Measurements from ENCODE around the gene SGIP1. TPM values are rescaled to one million over a fixed set of nuclear protein-coding genes. Genes with fewer than 3 reads are reported as not detected.

SGIP1 gene
- total and polyA plus RNA-seq, 2 experiments from 2014 or later: 3.1 to 20.2 TPM

DNA sequence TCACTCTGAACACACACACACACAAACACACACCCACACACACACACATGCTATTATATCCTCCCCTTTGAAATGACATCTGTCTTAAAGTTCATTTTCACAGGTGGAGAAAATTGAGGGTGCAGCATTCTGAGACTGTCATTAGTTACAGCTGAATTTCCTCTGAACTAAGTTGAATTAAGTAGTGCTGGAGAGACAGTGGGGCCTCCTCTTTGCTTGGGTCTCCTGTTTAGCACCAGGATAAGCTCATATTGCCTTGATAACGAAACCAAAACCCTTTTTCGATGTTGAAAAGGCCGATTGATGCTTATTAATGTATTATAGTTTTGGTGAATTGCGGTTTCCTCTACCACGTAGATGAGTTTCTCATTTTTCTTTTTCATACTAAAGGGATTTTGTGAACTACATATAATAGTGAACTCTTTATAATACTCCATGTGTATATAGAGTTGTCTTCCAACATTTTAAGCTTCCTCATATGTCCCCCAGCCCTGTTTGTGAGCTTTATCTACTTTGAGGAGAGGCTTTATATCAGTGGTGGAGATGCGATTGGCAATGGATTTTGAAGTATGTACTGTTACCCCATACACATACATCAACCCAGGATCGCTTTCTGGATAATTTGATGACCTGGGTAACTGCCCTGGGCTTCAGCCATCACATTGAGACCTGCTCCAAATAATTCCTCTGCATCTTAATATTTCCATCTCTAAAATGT, 235.7 kb downstream of the SGIP1 start:
- Histone ChIP-seq H3K9me2 (replicated peaks; ENCODE audit: insufficient read depth) (no peaks in the 10 kb centered on the region), H3K36me3 (replicated peaks; ENCODE audit: insufficient read depth, low read depth) (no peaks in the 10 kb centered on the region), H4K20me1 (ENCODE audit: insufficient read depth, poor library complexity, severe bottlenecking) (no peaks in the 10 kb centered on the region), H2AFZ (no peak overlapping the region), H3K4me1 (ENCODE audit: insufficient read depth) (no peaks in the 10 kb centered on the region), H3K4me3 (no peak overlapping the region), H3K27ac (no peak overlapping the region), H3K9me3 (ENCODE audit: low read depth) (no peaks in the 10 kb centered on the region), H3K27me3 (no peaks in the 10 kb centered on the region), H3K79me2 (no peaks in the 10 kb centered on the region), H3K4me2 (no peak overlapping the region)
- no peak for DNase-seq (ENCODE audit: low spot score)
- TF ChIP-seq EZH2 (IDR thresholded peaks at IDR 0.05; ENCODE audit: borderline replicate concordance) (no peak), CTCF (IDR thresholded peaks at IDR 0.05; ENCODE audit: poor library complexity) (no peak)
- 91% methylated on average over 7 of the region's 7 CpGs for WGBS (ENCODE audit: low lambda C conversion rate, missing lambda C conversion rate)

DNA sequence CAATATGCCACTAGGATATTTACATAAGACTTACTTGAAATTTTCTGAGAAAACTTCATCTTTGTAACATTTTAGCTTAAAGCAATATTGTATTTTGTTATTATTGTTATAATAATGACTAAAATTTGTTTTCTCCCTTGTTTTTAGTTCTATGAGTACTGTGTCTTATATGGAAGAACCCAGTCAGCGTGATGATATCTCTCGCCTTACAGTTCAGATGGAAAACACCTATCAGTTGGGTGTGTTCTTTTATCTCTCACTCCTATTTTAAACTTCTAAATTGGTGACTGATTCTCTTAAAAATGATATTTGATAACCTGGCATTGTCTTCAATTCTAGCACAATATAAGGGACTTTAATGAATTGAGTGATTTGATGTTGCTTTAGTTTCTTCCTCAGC, 236.3 kb downstream of the SGIP1 start:
- H4K20me1 ChIP-seq (ENCODE audit: insufficient read depth, poor library complexity, severe bottlenecking): no peaks in the 10 kb centered on the region
- WGBS (ENCODE audit: low lambda C conversion rate, missing lambda C conversion rate): 93% methylated on average over 2 of the region's 2 CpGs
- H3K4me2 ChIP-seq: no peak overlapping the region
- no peaks in the 10 kb centered on the region for H3K27me3 ChIP-seq
- no peaks in the 10 kb centered on the region for H3K9me2 ChIP-seq (replicated peaks; ENCODE audit: insufficient read depth)
- TF ChIP-seq EZH2phosphoT487 (IDR thresholded peaks at IDR 0.05; ENCODE audit: low read depth, severe bottlenecking, unreplicated experiment): no peak
- no peak for TF ChIP-seq CTCF (IDR thresholded peaks at IDR 0.05; ENCODE audit: poor library complexity)
- no peak for TF ChIP-seq EZH2 (IDR thresholded peaks at IDR 0.05; ENCODE audit: borderline replicate concordance)
- no peaks in the 10 kb centered on the region for H3K79me2 ChIP-seq
- no peak overlapping the region for H3K27ac ChIP-seq
- H3K9me3 ChIP-seq (ENCODE audit: low read depth): no peaks in the 10 kb centered on the region
- H3K36me3 ChIP-seq (replicated peaks; ENCODE audit: insufficient read depth, low read depth): no peaks in the 10 kb centered on the region
- DNase-seq (ENCODE audit: low spot score): no peak
- H2AFZ ChIP-seq: no peak overlapping the region
- H3K4me3 ChIP-seq: no peak overlapping the region
- no peaks in the 10 kb centered on the region for H3K4me1 ChIP-seq (ENCODE audit: insufficient read depth)

- no peaks in the 10 kb centered on the region for H4K20me1 ChIP-seq (ENCODE audit: insufficient read depth, poor library complexity, severe bottlenecking)
- WGBS (ENCODE audit: low lambda C conversion rate, missing lambda C conversion rate): 72% methylated on average over 4 of the region's 4 CpGs
- no peaks in the 10 kb centered on the region for H3K4me1 ChIP-seq (ENCODE audit: insufficient read depth)
- no peaks in the 10 kb centered on the region for H3K27me3 ChIP-seq
- no peaks in the 10 kb centered on the region for H3K9me2 ChIP-seq (replicated peaks; ENCODE audit: insufficient read depth)
- H2AFZ ChIP-seq: no peak overlapping the region
- TF ChIP-seq EZH2phosphoT487 (IDR thresholded peaks at IDR 0.05; ENCODE audit: low read depth, severe bottlenecking, unreplicated experiment) (no peak), CTCF (IDR thresholded peaks at IDR 0.05; ENCODE audit: poor library complexity) (no peak), EZH2 (IDR thresholded peaks at IDR 0.05; ENCODE audit: borderline replicate concordance) (no peak)
- H3K4me3 ChIP-seq: no peak overlapping the region
- no peaks in the 10 kb centered on the region for H3K36me3 ChIP-seq (replicated peaks; ENCODE audit: insufficient read depth, low read depth)
- H3K27ac ChIP-seq: no peak overlapping the region
- H3K4me2 ChIP-seq: no peak overlapping the region
- DNase-seq (ENCODE audit: low spot score): no peak
- no peaks in the 10 kb centered on the region for H3K79me2 ChIP-seq
- no peaks in the 10 kb centered on the region for H3K9me3 ChIP-seq (ENCODE audit: low read depth)
These were observed 236.7 kb downstream of the SGIP1 start for GRCh38 chr1:66770694-66771093.

Data from hepatocyte (in vitro differentiated cells).